Activated naive CD8-positive, alpha-beta T cell (primary cell): Measurements from ENCODE around the gene SOCS4.
A peak's percentile ranks its signal among the peaks of the same experiment; 100 is the strongest.

ENCODE experiments used
- H3K27ac Mint-ChIP-seq: one replicate; pipeline ENCODE4 v1.8.0; 2021; ENCODE audit warnings: mixed read lengths
- H3K27me3 Mint-ChIP-seq: one replicate; pipeline ENCODE4 v1.8.0; 2021; ENCODE audit warnings: mixed read lengths
- H3K36me3 Mint-ChIP-seq: one replicate; pipeline ENCODE4 v1.8.0; 2021; ENCODE audit warnings: mixed read lengths
- H3K4me1 Mint-ChIP-seq: one replicate; pipeline ENCODE4 v1.8.0; 2021; ENCODE audit warnings: low read depth, mixed read lengths
- H3K4me3 Mint-ChIP-seq: one replicate; pipeline ENCODE4 v1.8.0; 2021; ENCODE audit warnings: mild to moderate bottlenecking, mixed read lengths
- H3K9me3 Mint-ChIP-seq: one replicate; pipeline ENCODE4 v1.8.0; 2021; ENCODE audit warnings: low read depth, mixed read lengths

The SOCS4 gene

DNA sequence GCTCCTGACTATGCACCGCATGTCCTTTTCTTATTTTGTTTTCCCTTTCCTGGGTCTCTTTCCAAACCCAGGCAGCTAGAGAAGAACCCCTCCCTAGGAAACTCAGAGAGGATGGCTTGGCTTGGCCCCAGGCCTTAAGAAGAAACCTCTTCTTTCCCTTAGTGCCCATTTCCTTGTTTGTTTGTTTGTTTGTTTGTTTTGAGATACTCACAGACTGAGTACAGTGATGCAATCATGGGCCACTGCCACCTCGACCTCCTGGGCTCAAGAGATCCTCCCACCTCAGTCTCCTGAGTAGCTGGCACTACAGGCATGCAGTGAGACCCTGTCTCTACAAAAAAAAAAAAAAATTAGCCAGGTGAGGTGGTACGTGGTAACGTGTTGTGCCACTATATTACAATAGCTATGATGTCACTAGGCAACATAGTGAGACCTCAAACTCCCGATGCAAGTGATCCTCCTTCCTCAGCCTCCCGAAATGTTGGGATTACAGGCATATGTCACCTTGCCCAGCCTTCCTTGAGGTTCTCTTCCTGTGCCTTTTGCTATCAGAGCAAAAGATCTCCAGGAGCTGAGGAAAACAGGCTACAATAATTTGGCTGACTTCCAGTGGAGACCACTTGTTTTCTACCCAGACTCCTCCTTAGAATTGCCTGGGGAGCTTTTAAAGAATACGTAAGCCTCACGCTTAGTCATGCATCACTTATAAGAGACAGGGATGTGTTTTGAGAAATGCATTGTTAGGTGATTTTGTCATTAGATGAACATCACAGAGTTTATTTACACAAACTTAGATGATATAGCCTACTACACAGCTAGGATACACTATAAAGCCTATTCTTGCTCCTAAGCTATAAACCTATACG is 67.5 kb downstream of the SOCS4 start:
- Mint-ChIP-seq H3K9me3 (no peaks in the 10 kb centered on the region), H3K36me3 (peaks cover 2% of the 10 kb centered on the region), H3K4me1 (peaks cover 18% of the 10 kb centered on the region), H3K4me3 (no peak overlapping the region), H3K27ac (no peak overlapping the region), H3K27me3 (no peaks in the 10 kb centered on the region)

DNA sequence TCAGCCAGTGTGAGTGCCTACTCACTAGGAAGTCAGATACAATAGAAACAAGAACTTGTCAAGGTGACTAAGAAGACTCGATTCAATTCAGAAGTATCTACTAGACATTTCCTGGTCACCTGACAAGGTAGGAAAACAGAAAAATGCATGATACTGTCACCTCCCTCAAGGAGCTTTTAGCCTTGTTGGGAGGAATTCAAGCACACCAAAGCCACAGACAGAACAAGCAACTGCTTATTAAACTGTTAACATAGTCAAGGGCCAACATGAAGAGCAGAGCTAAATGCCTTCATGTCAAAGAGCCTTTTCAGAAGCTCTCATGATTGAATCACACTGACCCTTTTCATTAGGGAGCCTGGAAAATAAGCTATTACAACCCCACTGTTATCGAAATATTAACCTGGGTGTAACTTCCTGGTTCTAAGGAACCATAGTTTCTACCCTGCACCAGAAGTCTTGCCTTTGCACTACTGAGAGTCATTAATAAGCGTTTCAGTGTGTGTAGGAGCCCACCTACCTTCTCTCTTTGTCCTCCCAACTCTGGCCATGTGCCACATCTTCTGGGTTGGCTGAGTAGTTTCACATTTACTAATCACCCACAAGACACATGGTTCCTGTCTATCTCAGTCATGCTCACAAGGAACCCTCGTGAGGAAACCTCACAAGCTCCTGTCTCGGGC is 71.0 kb downstream of the SOCS4 start:
- H3K27me3 Mint-ChIP-seq = no peaks in the 10 kb centered on the region
- H3K27ac Mint-ChIP-seq = peak overlapping the region; percentile 94
- peaks cover 35% of the 10 kb centered on the region for H3K4me1 Mint-ChIP-seq
- H3K9me3 Mint-ChIP-seq = no peaks in the 10 kb centered on the region
- H3K4me3 Mint-ChIP-seq = peak overlapping the region; percentile 17
- H3K36me3 Mint-ChIP-seq = peaks cover 2% of the 10 kb centered on the region

- H3K9me3 Mint-ChIP-seq = no peaks in the 10 kb centered on the region
- H3K4me3 Mint-ChIP-seq = peak overlapping the region; percentile 9
- H3K36me3 Mint-ChIP-seq = peaks cover 2% of the 10 kb centered on the region
- H3K4me1 Mint-ChIP-seq = peaks cover 40% of the 10 kb centered on the region
- no peaks in the 10 kb centered on the region for H3K27me3 Mint-ChIP-seq
- peak overlapping the region; percentile 94 for H3K27ac Mint-ChIP-seq
Measured at GRCh38 chr14:55098561-55098898, 71.5 kb downstream of the SOCS4 start.
